Calu3 (cell line): ENCODE measurements around the gene KLK5. TPM values are rescaled to one million over a fixed set of nuclear protein-coding genes. Genes with fewer than 3 reads are reported as not detected.

Source experiments
- BruUV-seq: library from RNA; stranded (reverse); fragments of 400-500 nt; replicated peaks from 2 replicates; lab custom pipeline; 2021; lab: Mats Ljungman, UMichigan
- CTCF ChIA-PET: fragments of 300-600 bp; sonication (Branson Sonifier 250); formaldehyde crosslinking; loops from one replicate; lab custom pipeline; 2022; ENCODE audit warnings: antibody characterized with exemption; lab: Charles Lee
- DNase-seq: peaks from one replicate; pipeline ENCODE4 v3.0.0; 2022
- H3K27ac Mint-ChIP-seq: one replicate; pipeline ENCODE4 v1.8.0; 2022; ENCODE audit warnings: mixed read lengths; ENCODE audit not compliant: unreplicated experiment
- H3K27me3 Mint-ChIP-seq: one replicate; pipeline ENCODE4 v1.8.0; 2022; ENCODE audit warnings: mixed read lengths; ENCODE audit not compliant: unreplicated experiment
- H3K36me3 Mint-ChIP-seq: one replicate; pipeline ENCODE4 v1.8.0; 2022; ENCODE audit warnings: mild to moderate bottlenecking, moderate library complexity, mixed read lengths; ENCODE audit not compliant: insufficient read depth, unreplicated experiment
- H3K4me1 Mint-ChIP-seq: one replicate; pipeline ENCODE4 v1.8.0; 2022; ENCODE audit warnings: mild to moderate bottlenecking, low read depth, mixed read lengths; ENCODE audit not compliant: unreplicated experiment
- H3K4me3 Mint-ChIP-seq: one replicate; pipeline ENCODE4 v1.8.0; 2022; ENCODE audit warnings: mild to moderate bottlenecking, low read depth, moderate library complexity, mixed read lengths; ENCODE audit not compliant: unreplicated experiment
- H3K9me3 Mint-ChIP-seq: one replicate; pipeline ENCODE4 v1.8.0; 2022; ENCODE audit warnings: low read depth, mixed read lengths; ENCODE audit not compliant: unreplicated experiment
- intact Hi-C: fragments of 100-400 bp; cut with micrococcal nuclease; formaldehyde crosslinking; loops from one replicate; pipeline ENCODE4 v1.10.0; 2022; ENCODE audit not compliant: unreplicated experiment
- total RNA-seq: library from RNA; stranded (reverse); gene quantifications from 2 replicates; pipeline ENCODE4 v1.2.3, GENCODE V29; 2022
- TF ChIP-seq, protein P1 (sequence below): fragments of 200-600 bp; IDR thresholded peaks from one replicate; pipeline ENCODE4 v1.8.0; 2022; ENCODE audit warnings: antibody characterized with exemption; ENCODE audit not compliant: unreplicated experiment

The KLK5 gene
- total RNA-seq, 1 experiment from 2014 or later: 0.38 TPM

DNA sequence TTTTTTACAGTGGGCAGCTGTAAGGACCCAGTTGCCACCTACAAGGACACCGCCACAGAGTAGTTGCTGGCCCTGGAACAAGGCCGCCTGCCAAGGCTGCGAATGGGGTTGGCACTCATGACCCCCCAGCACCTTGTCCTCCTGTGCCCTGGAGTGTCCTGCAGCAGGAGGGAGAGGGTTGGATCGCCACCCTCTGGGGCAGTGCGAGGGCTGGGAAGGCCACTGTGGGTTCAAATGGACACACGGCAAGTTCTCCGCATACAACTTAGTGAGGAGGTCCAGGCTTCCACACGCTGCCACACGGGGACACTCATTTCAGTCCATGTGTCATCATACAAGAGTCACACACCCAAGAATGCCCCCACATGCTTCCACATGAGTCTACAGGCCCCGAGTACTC lies 47.6 kb upstream of the KLK5 start:
- Mint-ChIP-seq H3K27me3 (peaks cover 33% of the 10 kb centered on the region), H3K4me3 (no peak overlapping the region), H3K36me3 (peaks cover 21% of the 10 kb centered on the region), H3K4me1 (peaks cover 34% of the 10 kb centered on the region), H3K27ac (no peak overlapping the region), H3K9me3 (no peaks in the 10 kb centered on the region)
- no TSS peak for BruUV-seq
- intact Hi-C loops: no loop called here
- DNase-seq: no peak
- TF ChIP-seq, protein P1, sequence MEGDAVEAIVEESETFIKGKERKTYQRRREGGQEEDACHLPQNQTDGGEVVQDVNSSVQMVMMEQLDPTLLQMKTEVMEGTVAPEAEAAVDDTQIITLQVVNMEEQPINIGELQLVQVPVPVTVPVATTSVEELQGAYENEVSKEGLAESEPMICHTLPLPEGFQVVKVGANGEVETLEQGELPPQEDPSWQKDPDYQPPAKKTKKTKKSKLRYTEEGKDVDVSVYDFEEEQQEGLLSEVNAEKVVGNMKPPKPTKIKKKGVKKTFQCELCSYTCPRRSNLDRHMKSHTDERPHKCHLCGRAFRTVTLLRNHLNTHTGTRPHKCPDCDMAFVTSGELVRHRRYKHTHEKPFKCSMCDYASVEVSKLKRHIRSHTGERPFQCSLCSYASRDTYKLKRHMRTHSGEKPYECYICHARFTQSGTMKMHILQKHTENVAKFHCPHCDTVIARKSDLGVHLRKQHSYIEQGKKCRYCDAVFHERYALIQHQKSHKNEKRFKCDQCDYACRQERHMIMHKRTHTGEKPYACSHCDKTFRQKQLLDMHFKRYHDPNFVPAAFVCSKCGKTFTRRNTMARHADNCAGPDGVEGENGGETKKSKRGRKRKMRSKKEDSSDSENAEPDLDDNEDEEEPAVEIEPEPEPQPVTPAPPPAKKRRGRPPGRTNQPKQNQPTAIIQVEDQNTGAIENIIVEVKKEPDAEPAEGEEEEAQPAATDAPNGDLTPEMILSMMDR: no peak
- CTCF ChIA-PET: interaction anchor here (1.4 to 2.5 kb wide), 2 partner anchors 17 to 31 kb away, joined by 4 to 24 read pairs; partner anchors contain the start of gene KLK6

DNA sequence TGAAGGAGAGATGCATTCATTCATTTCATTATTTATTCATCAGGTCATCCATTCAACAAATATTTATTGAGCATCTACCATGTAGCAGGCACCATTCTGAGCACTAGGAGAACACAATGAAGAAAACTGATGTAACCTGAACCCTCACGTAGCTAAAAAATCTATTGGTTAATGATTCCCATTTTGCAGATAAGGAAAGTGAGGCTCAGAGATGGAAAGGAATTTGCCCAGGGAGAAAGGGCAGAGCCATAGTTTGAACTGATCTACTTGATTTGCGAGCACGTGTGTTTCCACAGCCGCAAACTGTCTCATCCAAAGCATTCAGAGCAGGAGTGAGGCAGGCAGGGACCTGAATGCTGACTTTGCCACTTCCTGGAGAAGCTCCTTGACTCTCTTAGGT lies 45.8 kb upstream of the KLK5 start:
- intact Hi-C loops: no loop called here
- CTCF ChIA-PET: interaction anchor here (0.7 to 1.4 kb wide), 2 partner anchors 18 to 225 kb away, joined by 3 read pairs; no protein-coding TSS in a partner anchor
- H3K4me1 Mint-ChIP-seq: peaks cover 34% of the 10 kb centered on the region
- peaks cover 21% of the 10 kb centered on the region for H3K36me3 Mint-ChIP-seq
- BruUV-seq: no TSS peak
- peaks cover 17% of the 10 kb centered on the region for H3K27me3 Mint-ChIP-seq
- no peak for DNase-seq
- H3K9me3 Mint-ChIP-seq: no peaks in the 10 kb centered on the region
- TF ChIP-seq, protein P1: no peak
- no peak overlapping the region for H3K27ac Mint-ChIP-seq
- no peak overlapping the region for H3K4me3 Mint-ChIP-seq

DNA sequence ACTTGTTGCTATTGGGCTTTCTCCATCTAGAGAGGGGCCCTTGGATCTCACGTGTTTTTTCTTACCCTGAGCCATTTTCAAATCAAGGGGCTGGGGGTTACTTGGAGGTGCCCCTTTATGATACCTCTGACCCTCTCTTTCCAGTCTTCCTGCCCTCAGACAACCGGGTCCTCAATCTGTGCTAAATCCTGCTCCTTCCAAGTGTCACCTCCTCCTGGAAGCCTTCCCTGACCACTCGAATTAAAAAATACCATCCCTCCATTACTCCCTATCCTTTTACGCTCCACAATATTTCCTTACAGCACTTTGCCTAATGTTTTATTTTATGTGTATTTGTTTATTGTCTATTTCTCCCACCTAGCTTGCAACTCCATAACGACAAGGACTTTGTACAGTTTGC lies 45.2 kb upstream of the KLK5 start:
- TF ChIP-seq, protein P1: no peak
- DNase-seq: no peak
- peaks cover 16% of the 10 kb centered on the region for H3K36me3 Mint-ChIP-seq
- H3K4me3 Mint-ChIP-seq: no peak overlapping the region
- CTCF ChIA-PET: interaction anchor here (0.7 kb wide), 1 partner anchor 224 kb away, joined by 3 read pairs; no protein-coding TSS in a partner anchor
- peaks cover 11% of the 10 kb centered on the region for H3K27me3 Mint-ChIP-seq
- intact Hi-C loops: no loop called here
- BruUV-seq: no TSS peak
- H3K9me3 Mint-ChIP-seq: no peaks in the 10 kb centered on the region
- peaks cover 35% of the 10 kb centered on the region for H3K4me1 Mint-ChIP-seq
- H3K27ac Mint-ChIP-seq: no peak overlapping the region

DNA sequence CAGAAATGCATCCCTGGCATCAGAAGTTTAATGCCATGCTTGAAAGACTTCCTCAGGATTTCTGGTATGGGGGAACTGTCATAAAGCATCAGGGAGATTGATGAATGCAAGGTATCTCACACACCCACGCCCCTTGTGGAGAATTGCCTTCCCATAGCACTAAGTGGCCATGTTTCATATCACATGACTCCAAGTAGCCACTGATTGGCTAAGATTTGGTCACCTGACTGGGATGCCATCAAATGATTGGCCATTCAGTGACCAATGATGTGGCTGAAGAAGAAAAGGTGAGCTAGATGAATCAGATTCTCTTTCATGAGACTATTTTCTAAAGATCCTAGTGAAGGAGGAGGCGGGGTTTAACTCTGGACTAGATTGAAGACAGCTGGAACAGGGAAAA lies 41.3 kb upstream of the KLK5 start:
- Mint-ChIP-seq H3K4me1 (peaks cover 39% of the 10 kb centered on the region), H3K9me3 (no peaks in the 10 kb centered on the region), H3K27me3 (no peaks in the 10 kb centered on the region), H3K4me3 (no peak overlapping the region), H3K36me3 (peaks cover 4% of the 10 kb centered on the region), H3K27ac (no peak overlapping the region)
- intact Hi-C loops: no loop called here
- CTCF ChIA-PET: no interaction called here
- DNase-seq: no peak
- no TSS peak for BruUV-seq
- TF ChIP-seq, protein P1: no peak
